ENCODE data around the gene DOCK3. TPM values are rescaled to one million over a fixed set of nuclear protein-coding genes. Genes with fewer than 3 reads are reported as not detected.

The DOCK3 gene
- total RNA-seq, 6 donors from 2014 or later: 0.15 to 3.1 (median 0.88) TPM

DNA sequence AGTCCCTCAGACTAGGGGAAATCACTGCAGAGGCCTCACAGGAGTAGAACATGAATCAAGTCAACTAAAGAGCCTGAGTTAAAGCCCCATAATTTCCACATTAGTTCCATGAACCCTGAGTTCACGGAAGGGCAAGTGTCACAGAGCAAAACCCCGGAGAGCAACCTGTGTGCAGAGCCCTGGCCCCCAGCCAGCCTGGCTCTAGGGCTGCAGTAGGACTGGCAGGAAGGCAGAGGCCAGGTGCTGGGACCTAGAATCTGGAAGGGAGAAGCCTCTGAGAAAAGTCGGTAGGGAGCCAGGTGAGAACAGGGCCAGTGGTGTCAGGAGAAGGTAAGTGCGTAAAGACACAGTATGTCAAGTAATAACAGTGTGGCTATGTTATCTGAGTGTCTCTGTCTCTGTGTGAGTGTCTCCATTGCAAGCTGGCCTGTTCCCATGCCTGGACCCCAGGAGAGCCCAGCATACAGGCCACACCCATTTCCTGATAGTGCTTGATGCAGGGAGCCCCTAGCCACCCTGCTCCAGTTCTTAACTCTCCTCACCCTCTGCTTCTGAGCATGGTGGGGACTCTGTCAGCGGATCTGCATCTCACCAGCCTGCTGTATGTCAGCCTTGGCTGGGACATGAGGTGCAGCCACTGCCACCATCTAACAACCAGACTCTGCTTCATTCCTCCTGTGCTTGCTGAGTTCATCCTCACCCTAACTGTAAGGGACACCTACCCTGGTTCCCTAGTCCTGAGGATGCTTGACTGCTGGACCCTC, 699.1 kb downstream of the DOCK3 start:
- Histone ChIP-seq H3K4me3 (no peak overlapping the region), H3K4me1 (no peaks in the 10 kb centered on the region), H3K27ac (no peak overlapping the region), H3K36me3 (no peaks in the 10 kb centered on the region), H3K9me3 (no peaks in the 10 kb centered on the region), H3K27me3 (no peaks in the 10 kb centered on the region)
- DNase-seq (no peak), ATAC-seq (ENCODE audit: low FRiP score in 2 of 2) (no peak)
- TF ChIP-seq POLR2A (IDR thresholded peaks at IDR 0.05) (no peak), POLR2AphosphoS5 (IDR thresholded peaks at IDR 0.05) (no peak), EP300 (IDR thresholded peaks at IDR 0.05) (no peak)
- TF ChIP-seq, protein P1, sequence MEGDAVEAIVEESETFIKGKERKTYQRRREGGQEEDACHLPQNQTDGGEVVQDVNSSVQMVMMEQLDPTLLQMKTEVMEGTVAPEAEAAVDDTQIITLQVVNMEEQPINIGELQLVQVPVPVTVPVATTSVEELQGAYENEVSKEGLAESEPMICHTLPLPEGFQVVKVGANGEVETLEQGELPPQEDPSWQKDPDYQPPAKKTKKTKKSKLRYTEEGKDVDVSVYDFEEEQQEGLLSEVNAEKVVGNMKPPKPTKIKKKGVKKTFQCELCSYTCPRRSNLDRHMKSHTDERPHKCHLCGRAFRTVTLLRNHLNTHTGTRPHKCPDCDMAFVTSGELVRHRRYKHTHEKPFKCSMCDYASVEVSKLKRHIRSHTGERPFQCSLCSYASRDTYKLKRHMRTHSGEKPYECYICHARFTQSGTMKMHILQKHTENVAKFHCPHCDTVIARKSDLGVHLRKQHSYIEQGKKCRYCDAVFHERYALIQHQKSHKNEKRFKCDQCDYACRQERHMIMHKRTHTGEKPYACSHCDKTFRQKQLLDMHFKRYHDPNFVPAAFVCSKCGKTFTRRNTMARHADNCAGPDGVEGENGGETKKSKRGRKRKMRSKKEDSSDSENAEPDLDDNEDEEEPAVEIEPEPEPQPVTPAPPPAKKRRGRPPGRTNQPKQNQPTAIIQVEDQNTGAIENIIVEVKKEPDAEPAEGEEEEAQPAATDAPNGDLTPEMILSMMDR (IDR thresholded peaks at IDR 0.05): no peak
- whole genome bisulfite sequencing, 2 donors: 81 to 86% methylated on average over 5 of the region's 5 CpGs

DNA sequence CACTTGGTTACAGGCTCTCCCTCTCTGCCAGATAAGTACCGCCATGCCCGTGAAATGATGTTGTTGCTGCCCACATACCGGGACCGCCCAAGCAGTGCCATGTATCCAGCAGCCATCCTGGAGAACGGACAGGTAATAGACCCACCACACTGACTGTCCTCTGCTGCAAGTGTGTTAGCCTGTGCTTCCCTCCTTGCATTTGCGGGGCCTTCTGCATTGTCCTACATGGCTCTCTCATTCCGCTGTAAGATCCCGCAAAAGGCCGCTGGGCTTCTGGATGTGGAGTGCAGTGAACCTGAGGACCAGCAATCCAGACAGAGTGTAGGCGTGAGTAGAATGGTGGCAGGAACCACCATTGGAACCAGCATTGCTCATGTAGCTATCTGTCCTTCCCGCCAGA, 699.7 kb downstream of the DOCK3 start:
- Histone ChIP-seq H3K4me3 (no peak overlapping the region), H3K4me1 (no peaks in the 10 kb centered on the region), H3K27me3 (no peaks in the 10 kb centered on the region), H3K27ac (no peak overlapping the region), H3K36me3 (no peaks in the 10 kb centered on the region), H3K9me3 (no peaks in the 10 kb centered on the region)
- DNase-seq (no peak), ATAC-seq (ENCODE audit: low FRiP score in 2 of 2) (no peak)
- WGBS, 2 donors: 87 to 95% methylated on average over 11 of the region's 11 CpGs
- no peak for TF ChIP-seq POLR2A (IDR thresholded peaks at IDR 0.05)
- TF ChIP-seq EP300 (IDR thresholded peaks at IDR 0.05): no peak
- TF ChIP-seq, protein P1 (IDR thresholded peaks at IDR 0.05): no peak
- no peak for TF ChIP-seq POLR2AphosphoS5 (IDR thresholded peaks at IDR 0.05)

DNA sequence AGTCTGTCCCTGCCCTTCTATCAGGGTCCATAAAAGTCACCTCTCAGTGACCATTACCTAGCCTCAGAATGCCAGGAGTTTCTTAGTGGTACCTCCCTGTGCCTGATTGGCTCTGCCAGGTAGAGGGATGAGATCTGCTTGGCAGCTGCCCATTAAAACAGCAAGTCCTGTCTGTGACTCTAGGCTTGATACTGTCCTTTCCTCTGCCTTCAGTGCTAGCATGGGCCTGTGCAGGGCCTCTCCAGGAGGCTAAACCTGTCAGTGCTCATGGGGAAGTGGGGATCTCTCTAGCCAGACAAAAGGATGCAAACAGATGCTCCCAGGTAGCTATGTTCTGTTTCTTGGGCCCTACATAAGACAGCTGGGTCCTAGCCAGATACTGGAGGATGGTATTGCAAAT, 700.4 kb downstream of the DOCK3 start:
- ATAC-seq (ENCODE audit: low FRiP score in 2 of 2): no peak

DNA sequence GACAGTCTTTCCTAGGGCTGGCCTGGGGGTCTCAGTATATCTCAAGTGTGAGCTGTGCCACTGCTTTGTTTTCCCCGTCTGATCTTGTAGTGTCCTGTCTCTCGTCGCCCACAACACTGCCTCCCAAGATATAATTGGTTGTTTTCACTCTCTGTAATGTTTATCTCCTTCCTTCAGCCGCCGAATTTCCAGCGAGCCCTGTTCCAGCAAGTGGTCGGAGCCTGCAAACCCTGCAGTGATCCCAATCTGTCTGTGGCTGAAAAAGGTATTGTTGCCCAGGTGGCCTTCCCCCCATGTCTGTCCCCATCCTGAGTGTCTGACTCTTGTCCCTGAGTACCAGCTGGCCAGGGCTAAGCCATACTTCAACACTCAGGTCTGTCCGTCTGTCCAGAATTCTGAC, 700.8 kb downstream of the DOCK3 start:
- DNase-seq: no peak
- 80 to 81% methylated on average over 8 of the region's 8 CpGs for WGBS, 2 donors

More for the DNA sequence above, 700.4 kb downstream of the DOCK3 start:
- TF ChIP-seq EP300 (IDR thresholded peaks at IDR 0.05): no peak
- TF ChIP-seq POLR2A (IDR thresholded peaks at IDR 0.05): no peak
- TF ChIP-seq, protein P1 (IDR thresholded peaks at IDR 0.05): no peak
- no peak for TF ChIP-seq POLR2AphosphoS5 (IDR thresholded peaks at IDR 0.05)
- no peaks in the 10 kb centered on the region for H3K36me3 ChIP-seq
- DNase-seq: no peak
- no peak overlapping the region for H3K27ac ChIP-seq
- no peaks in the 10 kb centered on the region for H3K4me1 ChIP-seq
- no peak overlapping the region for H3K4me3 ChIP-seq
- no peaks in the 10 kb centered on the region for H3K27me3 ChIP-seq
- H3K9me3 ChIP-seq: no peaks in the 10 kb centered on the region

More for the DNA sequence above, 700.8 kb downstream of the DOCK3 start:
- H3K36me3 ChIP-seq: no peaks in the 10 kb centered on the region
- no peaks in the 10 kb centered on the region for H3K27me3 ChIP-seq
- no peak overlapping the region for H3K27ac ChIP-seq
- no peaks in the 10 kb centered on the region for H3K9me3 ChIP-seq
- no peak for TF ChIP-seq EP300 (IDR thresholded peaks at IDR 0.05)
- TF ChIP-seq, protein P1 (IDR thresholded peaks at IDR 0.05): no peak
- TF ChIP-seq POLR2A (IDR thresholded peaks at IDR 0.05): no peak
- no peak for TF ChIP-seq POLR2AphosphoS5 (IDR thresholded peaks at IDR 0.05)
- H3K4me3 ChIP-seq: no peak overlapping the region
- H3K4me1 ChIP-seq: no peaks in the 10 kb centered on the region
- ATAC-seq (ENCODE audit: low FRiP score in 2 of 2): no peak
